ENCODE measurements around the gene BNIP1. TPM values are rescaled to one million over a fixed set of nuclear protein-coding genes. Genes with fewer than 3 reads are reported as not detected.
"Not testable (repeated sequence)": the region's sequence is repeated elsewhere in the genome, so short reads cannot be mapped to it uniquely, and the experiment has no call there.

The BNIP1 gene
- polyA plus RNA-seq, 4 donors: 10.4 to 16.8 (median 15.0) TPM

DNA sequence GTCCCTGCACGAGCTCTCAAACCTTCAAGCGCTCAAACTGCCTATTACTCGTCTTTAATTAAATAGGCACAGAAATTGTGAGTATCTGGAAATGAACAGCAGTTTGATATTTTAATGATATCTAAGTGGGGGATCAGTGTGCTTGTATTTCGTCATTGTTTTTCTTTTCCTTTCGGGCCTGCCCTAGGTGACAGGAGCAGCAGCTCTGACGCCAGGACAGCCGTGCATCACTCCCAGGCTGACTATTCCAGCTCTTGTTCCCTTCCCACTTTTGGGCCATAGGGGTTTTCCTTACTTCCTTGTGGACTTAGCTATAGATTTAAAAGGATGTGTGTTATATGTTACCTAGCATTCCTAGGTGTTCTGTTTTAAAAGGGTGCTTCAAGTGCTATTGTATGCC is 9.5 kb downstream of the BNIP1 start:
- Histone ChIP-seq H3K27me3 (ENCODE audit: control insufficient read depth in 3 of 3, insufficient read depth in 3 of 3, low read length in 3 of 3) (no peaks in the 10 kb centered on the region), H3K4me1 (ENCODE audit: control insufficient read depth in 3 of 3, insufficient read depth in 2 of 3, low read depth in 1 of 3, low read length in 2 of 3) (no peaks in the 10 kb centered on the region), H3K4me3 (ENCODE audit: low read depth in 1 of 3, low read length in 3 of 3) (no peak overlapping the region), H3K36me3 (ENCODE audit: control insufficient read depth in 3 of 3, insufficient read depth in 2 of 3, low read depth in 1 of 3, low read length in 3 of 3) (peaks cover 13 to 39% (median 14%) of the 10 kb centered on the region in 3 donors), H3K9me3 (ENCODE audit: control insufficient read depth in 2 of 2, insufficient read depth in 1 of 2, low read depth in 1 of 2, low read length in 1 of 2) (no peaks in the 10 kb centered on the region), H3K27ac (ENCODE audit: low read depth in 1 of 3, low read length in 2 of 3) (no peak overlapping the region)
- WGBS, 3 donors: 93 to 98% (median 93%) methylated on average over 7 of the region's 7 CpGs
- no peak for DNase-seq
- no peak for FAIRE-seq

DNA sequence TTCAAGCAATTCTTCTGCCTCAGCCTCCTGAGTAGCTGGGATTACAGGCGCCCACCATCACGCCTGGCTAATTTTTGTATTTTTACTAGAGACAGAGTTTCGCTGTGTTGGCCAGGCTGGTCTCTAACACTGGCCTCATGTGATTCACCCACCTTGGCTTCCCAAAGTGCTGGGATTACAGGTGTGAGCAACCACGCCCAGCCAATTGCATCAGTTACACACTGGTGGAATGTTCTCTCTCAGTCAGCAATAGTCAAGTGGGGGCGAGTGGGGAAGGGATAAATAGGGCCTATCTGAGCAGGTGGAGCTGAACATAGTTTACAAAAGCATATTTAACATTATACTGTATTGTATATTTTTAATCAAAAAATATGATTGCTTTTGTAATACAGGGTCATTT is 10.3 kb downstream of the BNIP1 start:
- not testable (repeated sequence) for DNase-seq; H3K9me3 ChIP-seq (ENCODE audit: control insufficient read depth in 2 of 2, insufficient read depth in 1 of 2, low read depth in 1 of 2, low read length in 1 of 2); H3K4me3 ChIP-seq (ENCODE audit: low read depth in 1 of 3, low read length in 3 of 3); H3K27ac ChIP-seq (ENCODE audit: low read depth in 1 of 3, low read length in 2 of 3); H3K4me1 ChIP-seq (ENCODE audit: control insufficient read depth in 3 of 3, insufficient read depth in 2 of 3, low read depth in 1 of 3, low read length in 2 of 3); H3K27me3 ChIP-seq (ENCODE audit: control insufficient read depth in 3 of 3, insufficient read depth in 3 of 3, low read length in 3 of 3); FAIRE-seq
- 94 to 96% (median 95%) methylated on average over 5 of the region's 5 CpGs for WGBS, 3 donors
- H3K36me3 ChIP-seq (ENCODE audit: control insufficient read depth in 3 of 3, insufficient read depth in 2 of 3, low read depth in 1 of 3, low read length in 3 of 3): peaks cover 14 to 36% (median 16%) of the 10 kb centered on the region in 3 donors

DNA sequence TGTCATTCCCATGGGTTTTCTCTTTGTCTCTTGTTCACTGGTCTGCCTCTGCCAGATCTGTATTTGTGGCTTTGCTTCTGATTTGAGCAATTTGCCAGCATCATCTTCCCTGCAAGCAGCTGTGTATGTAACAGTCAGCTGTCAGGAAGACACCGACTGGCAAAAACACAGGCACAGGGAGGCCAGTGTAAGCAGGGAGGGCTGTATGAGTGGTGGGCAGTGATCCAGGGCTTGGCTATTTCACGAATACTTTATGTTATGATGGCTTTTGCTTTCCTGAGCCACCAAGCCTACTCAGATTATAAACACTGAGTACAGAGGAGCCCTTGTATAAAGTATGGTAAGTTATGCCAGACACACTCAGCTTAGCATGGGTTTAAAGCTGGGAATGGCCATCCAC is 11.6 kb downstream of the BNIP1 start:
- no peak for FAIRE-seq
- Histone ChIP-seq H3K4me1 (ENCODE audit: control insufficient read depth in 3 of 3, insufficient read depth in 2 of 3, low read depth in 1 of 3, low read length in 2 of 3) (no peaks in the 10 kb centered on the region), H3K9me3 (ENCODE audit: control insufficient read depth in 2 of 2, insufficient read depth in 1 of 2, low read depth in 1 of 2, low read length in 1 of 2) (no peaks in the 10 kb centered on the region), H3K4me3 (ENCODE audit: low read depth in 1 of 3, low read length in 3 of 3) (no peak overlapping the region), H3K27me3 (ENCODE audit: control insufficient read depth in 3 of 3, insufficient read depth in 3 of 3, low read length in 3 of 3) (no peaks in the 10 kb centered on the region), H3K27ac (ENCODE audit: low read depth in 1 of 3, low read length in 2 of 3) (no peak overlapping the region), H3K36me3 (ENCODE audit: control insufficient read depth in 3 of 3, insufficient read depth in 2 of 3, low read depth in 1 of 3, low read length in 3 of 3) (peaks cover 14 to 42% (median 19%) of the 10 kb centered on the region in 3 donors)
- no peak for DNase-seq
- WGBS, 3 donors: 46 to 72% (median 72%) methylated on average over 2 of the region's 2 CpGs

DNA sequence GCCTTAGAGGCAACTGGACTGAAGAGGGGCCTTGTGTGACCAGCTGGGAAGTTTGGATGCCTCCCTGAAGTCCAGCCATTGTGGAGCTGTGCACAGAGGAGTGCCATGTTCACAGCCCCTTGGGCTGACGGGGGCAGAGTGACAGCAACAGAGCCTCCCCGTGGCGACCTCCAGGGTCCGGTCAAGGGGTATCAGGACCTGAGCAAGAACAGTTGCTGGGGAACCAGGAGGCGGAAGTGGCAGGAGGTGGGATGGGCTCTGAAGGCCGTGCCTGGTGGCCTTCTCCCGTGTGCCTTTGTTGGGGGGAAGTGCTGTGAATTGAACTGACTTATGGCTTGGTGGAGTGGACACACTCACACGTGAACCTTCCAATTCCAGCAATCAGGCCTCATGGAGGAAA is 14.0 kb downstream of the BNIP1 start:
- H3K36me3 ChIP-seq (ENCODE audit: control insufficient read depth in 3 of 3, insufficient read depth in 2 of 3, low read depth in 1 of 3, low read length in 3 of 3): peaks cover 19 to 54% (median 21%) of the 10 kb centered on the region in 3 donors
- no peaks in the 10 kb centered on the region for H3K27me3 ChIP-seq (ENCODE audit: control insufficient read depth in 3 of 3, insufficient read depth in 3 of 3, low read length in 3 of 3)
- DNase-seq: no peak
- no peak overlapping the region for H3K4me3 ChIP-seq (ENCODE audit: low read depth in 1 of 3, low read length in 3 of 3)
- WGBS, 3 donors: 86 to 95% (median 91%) methylated on average over 8 of the region's 8 CpGs
- no peaks in the 10 kb centered on the region for H3K4me1 ChIP-seq (ENCODE audit: control insufficient read depth in 3 of 3, insufficient read depth in 2 of 3, low read depth in 1 of 3, low read length in 2 of 3)
- no peaks in the 10 kb centered on the region for H3K9me3 ChIP-seq (ENCODE audit: control insufficient read depth in 2 of 2, insufficient read depth in 1 of 2, low read depth in 1 of 2, low read length in 1 of 2)
- no peak for FAIRE-seq
- H3K27ac ChIP-seq (ENCODE audit: low read depth in 1 of 3, low read length in 2 of 3): no peak overlapping the region

DNA sequence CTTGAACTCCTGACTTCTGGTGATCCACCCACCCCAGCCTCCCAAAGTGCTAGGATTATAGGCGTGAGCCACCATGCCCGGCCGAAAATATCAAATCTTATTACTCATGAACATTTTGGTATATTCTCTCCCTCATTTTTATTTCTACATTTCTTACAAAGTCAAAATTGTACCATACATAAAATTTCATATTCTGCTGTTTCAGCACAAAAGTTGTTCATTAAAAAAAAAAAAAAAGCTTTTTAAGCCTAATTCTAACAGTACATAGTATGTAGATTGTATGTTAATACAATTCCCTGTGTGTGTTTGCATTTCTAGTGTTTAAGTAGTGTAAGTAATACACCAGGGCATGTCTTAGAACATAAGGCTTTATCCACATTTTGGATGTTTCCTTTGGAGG is 14.9 kb downstream of the BNIP1 start:
- Histone ChIP-seq H3K4me1 (ENCODE audit: control insufficient read depth in 3 of 3, insufficient read depth in 2 of 3, low read depth in 1 of 3, low read length in 2 of 3) (no peaks in the 10 kb centered on the region), H3K36me3 (ENCODE audit: control insufficient read depth in 3 of 3, insufficient read depth in 2 of 3, low read depth in 1 of 3, low read length in 3 of 3) (peaks cover 21 to 60% (median 23%) of the 10 kb centered on the region in 3 donors), H3K9me3 (ENCODE audit: control insufficient read depth in 2 of 2, insufficient read depth in 1 of 2, low read depth in 1 of 2, low read length in 1 of 2) (no peaks in the 10 kb centered on the region), H3K4me3 (ENCODE audit: low read depth in 1 of 3, low read length in 3 of 3) (no peak overlapping the region), H3K27me3 (ENCODE audit: control insufficient read depth in 3 of 3, insufficient read depth in 3 of 3, low read length in 3 of 3) (no peaks in the 10 kb centered on the region), H3K27ac (ENCODE audit: low read depth in 1 of 3, low read length in 2 of 3) (no peak overlapping the region)
- FAIRE-seq (no peak), DNase-seq (no peak)
- 73 to 96% (median 95%) methylated on average over 3 of the region's 3 CpGs for WGBS, 3 donors

DNA sequence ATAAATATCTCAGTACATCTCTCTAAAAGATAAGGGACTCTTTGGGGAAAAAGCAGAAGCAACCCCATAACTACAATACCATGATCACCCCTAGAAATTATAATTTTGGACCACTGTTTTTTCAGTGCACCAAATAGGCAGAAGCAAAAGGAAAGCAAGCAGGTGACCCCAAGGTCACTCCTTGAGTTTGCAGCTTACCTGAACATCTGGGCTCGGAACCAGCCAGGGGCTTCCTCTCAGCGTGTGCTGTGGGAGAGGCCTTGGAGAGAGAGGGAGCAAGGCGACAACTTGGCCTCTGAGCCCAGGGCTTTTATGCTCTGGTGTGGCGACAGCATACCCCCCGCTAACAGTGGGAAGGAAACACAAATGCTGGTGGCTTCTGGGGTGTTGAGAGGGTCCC is 16.8 kb downstream of the BNIP1 start:
- Histone ChIP-seq H3K36me3 (ENCODE audit: control insufficient read depth in 3 of 3, insufficient read depth in 2 of 3, low read depth in 1 of 3, low read length in 3 of 3) (peaks cover 21 to 51% (median 21%) of the 10 kb centered on the region in 3 donors), H3K27ac (ENCODE audit: low read depth in 1 of 3, low read length in 2 of 3) (no peak overlapping the region), H3K4me3 (ENCODE audit: low read depth in 1 of 3, low read length in 3 of 3) (no peak overlapping the region), H3K9me3 (ENCODE audit: control insufficient read depth in 2 of 2, insufficient read depth in 1 of 2, low read depth in 1 of 2, low read length in 1 of 2) (no peaks in the 10 kb centered on the region), H3K4me1 (ENCODE audit: control insufficient read depth in 3 of 3, insufficient read depth in 2 of 3, low read depth in 1 of 3, low read length in 2 of 3) (no peaks in the 10 kb centered on the region), H3K27me3 (ENCODE audit: control insufficient read depth in 3 of 3, insufficient read depth in 3 of 3, low read length in 3 of 3) (no peaks in the 10 kb centered on the region)
- FAIRE-seq (no peak), DNase-seq (no peak)
- 87 to 100% (median 95%) methylated on average over 5 of the region's 5 CpGs for WGBS, 3 donors

DNA sequence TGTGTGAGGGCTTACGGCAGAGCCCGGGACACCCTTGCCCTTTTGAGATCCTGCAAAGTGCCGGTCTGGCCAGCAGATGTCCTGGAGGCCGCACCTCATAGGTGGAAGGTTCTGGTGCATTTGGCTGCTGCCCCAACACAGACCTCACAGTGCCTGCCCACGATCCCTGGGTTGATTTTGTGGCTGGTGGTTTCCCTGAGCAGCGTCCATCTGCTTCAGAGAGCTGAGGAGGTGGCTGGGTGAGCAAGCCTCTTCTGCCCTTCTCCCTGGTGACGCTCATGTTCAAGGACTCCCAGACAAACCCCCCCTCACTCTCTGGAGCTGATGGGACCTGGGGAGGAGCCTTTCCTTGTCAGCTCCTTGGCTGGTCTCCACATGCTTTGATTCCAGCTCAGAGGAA is 18.9 kb downstream of the BNIP1 start:
- no peak for DNase-seq
- Histone ChIP-seq H3K4me1 (ENCODE audit: control insufficient read depth in 3 of 3, insufficient read depth in 2 of 3, low read depth in 1 of 3, low read length in 2 of 3) (no peaks in the 10 kb centered on the region), H3K9me3 (ENCODE audit: control insufficient read depth in 2 of 2, insufficient read depth in 1 of 2, low read depth in 1 of 2, low read length in 1 of 2) (no peaks in the 10 kb centered on the region), H3K27ac (ENCODE audit: low read depth in 1 of 3, low read length in 2 of 3) (no peak overlapping the region), H3K4me3 (ENCODE audit: low read depth in 1 of 3, low read length in 3 of 3) (no peak overlapping the region), H3K36me3 (ENCODE audit: control insufficient read depth in 3 of 3, insufficient read depth in 2 of 3, low read depth in 1 of 3, low read length in 3 of 3) (peaks cover 14 to 39% (median 17%) of the 10 kb centered on the region in 3 donors), H3K27me3 (ENCODE audit: control insufficient read depth in 3 of 3, insufficient read depth in 3 of 3, low read length in 3 of 3) (no peaks in the 10 kb centered on the region)
- FAIRE-seq: no peak
- WGBS, 3 donors: 83 to 95% (median 90%) methylated on average over 7 of the region's 7 CpGs

DNA sequence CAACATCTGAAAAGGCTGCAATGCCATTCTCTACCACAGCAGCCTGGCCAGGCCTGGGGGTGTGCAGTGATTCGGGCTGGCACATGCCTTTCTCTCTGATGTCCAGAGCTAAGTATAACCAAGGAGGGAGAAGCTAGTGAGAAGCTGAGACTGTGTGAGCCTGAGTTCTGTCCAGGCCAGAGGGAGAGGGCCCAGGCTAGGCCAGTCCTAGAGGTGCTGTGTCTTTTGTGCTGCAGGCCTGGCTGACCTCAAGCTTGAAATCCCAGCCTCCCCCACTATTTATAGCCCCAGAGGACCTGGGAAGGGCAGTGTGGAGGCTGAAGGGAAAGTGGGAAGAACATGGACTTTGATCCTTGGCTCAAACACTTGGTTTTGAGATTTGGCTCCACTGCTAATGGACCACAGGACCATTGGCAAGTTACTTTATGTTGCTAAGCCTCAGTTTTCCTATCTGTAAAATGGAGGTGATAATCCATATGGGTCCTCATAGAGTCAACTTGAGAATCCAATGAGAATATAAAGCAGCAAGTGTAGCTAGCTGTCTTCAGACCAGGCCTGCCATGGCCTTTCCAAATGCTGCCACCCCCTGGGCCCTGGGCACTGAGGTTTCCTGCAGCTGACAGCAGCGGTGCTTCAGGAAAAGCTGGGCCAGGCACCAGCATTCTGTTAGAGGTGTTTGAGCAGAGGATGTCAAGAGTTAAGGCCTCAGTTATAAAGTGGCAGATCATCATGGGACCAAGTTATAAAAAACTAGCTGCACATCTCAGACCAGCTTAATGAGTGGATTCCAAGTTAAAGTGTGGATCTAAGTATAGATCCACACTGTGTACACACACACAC is 21.1 kb downstream of the BNIP1 start:
- H3K9me3 ChIP-seq (ENCODE audit: control insufficient read depth in 2 of 2, insufficient read depth in 1 of 2, low read depth in 1 of 2, low read length in 1 of 2): no peaks in the 10 kb centered on the region
- no peaks in the 10 kb centered on the region for H3K27me3 ChIP-seq (ENCODE audit: control insufficient read depth in 3 of 3, insufficient read depth in 3 of 3, low read length in 3 of 3)
- 84 to 89% (median 88%) methylated on average over 2 of the region's 2 CpGs for WGBS, 3 donors
- H3K4me3 ChIP-seq (ENCODE audit: low read depth in 1 of 3, low read length in 3 of 3): no peak overlapping the region
- no peak for FAIRE-seq
- peak in 1 of 2 donors; percentile 56 for DNase-seq
- no peaks in the 10 kb centered on the region for H3K4me1 ChIP-seq (ENCODE audit: control insufficient read depth in 3 of 3, insufficient read depth in 2 of 3, low read depth in 1 of 3, low read length in 2 of 3)
- no peak overlapping the region for H3K27ac ChIP-seq (ENCODE audit: low read depth in 1 of 3, low read length in 2 of 3)
- H3K36me3 ChIP-seq (ENCODE audit: control insufficient read depth in 3 of 3, insufficient read depth in 2 of 3, low read depth in 1 of 3, low read length in 3 of 3): peaks cover 7 to 26% (median 13%) of the 10 kb centered on the region in 3 donors

Data from small intestine (tissue), 7 donors.